HG02763 (cell line): ENCODE results near the gene MXD1.
A peak's percentile ranks its signal among the peaks of the same experiment; 100 is the strongest.
"Not testable (repeated sequence)": the region's sequence is repeated elsewhere in the genome, so short reads cannot be mapped to it uniquely, and the experiment has no call there.

Source experiments
- ATAC-seq: cut with Tn5 transposase; IDR thresholded peaks from one replicate; pipeline ENCODE4 v1.9.1; 2021; ENCODE audit warnings: mild to moderate bottlenecking, moderate library complexity; ENCODE audit not compliant: unreplicated experiment

MXD1 gene, protein sequence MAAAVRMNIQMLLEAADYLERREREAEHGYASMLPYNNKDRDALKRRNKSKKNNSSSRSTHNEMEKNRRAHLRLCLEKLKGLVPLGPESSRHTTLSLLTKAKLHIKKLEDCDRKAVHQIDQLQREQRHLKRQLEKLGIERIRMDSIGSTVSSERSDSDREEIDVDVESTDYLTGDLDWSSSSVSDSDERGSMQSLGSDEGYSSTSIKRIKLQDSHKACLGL

DNA sequence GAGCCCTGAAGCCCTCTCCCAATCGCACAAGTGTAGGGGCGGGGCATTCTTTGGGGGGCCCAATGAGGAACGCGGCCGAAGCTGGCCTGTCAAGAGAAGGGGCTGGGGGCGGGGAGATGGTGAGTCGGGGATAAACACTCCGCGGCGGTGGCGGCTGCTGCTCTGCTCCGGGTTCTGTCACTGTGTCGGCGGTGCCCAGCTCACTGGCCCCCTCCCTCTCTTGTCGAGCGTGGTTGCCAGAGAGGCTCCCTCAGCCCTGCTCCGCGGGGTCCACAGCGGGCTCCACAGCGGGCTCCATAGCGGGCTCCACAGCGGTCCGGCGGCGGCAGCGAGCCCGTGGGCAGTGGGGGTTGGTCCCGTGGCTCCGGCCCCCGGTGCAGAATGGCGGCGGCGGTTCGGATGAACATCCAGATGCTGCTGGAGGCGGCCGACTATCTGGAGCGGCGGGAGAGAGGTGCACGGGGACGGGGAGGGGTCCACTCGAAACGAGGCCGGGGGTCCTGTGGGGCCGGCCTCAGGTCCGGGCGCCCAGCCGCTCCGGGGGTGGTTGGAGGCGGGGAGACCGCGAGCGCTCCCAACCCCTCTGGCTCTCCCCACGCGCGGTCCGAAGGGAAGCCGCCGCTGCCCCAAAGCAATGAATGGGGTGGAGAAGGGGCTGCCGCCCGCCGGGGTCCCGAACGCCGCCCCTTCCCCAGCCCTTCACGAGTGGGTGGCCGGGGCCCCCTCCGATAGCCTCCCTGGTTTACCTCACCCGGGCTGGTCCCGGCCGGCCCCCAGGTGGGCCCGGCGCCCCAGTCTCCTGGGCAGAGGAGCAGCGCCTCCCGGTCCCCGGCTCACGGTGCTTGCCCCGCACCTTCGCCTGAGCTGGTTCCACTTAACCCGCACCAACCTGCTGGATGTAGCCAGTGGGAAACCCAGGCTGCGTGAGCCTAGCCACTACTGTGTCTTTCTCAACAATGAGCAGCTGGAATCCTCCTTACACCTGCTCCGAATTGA lies at the start of gene MXD1:
TSS of gene MXD1 (plus strand) at position 160 of the 996 bp plus-strand sequence. CDS start at position 382, 222 bp downstream.
- no peak for ATAC-seq

DNA sequence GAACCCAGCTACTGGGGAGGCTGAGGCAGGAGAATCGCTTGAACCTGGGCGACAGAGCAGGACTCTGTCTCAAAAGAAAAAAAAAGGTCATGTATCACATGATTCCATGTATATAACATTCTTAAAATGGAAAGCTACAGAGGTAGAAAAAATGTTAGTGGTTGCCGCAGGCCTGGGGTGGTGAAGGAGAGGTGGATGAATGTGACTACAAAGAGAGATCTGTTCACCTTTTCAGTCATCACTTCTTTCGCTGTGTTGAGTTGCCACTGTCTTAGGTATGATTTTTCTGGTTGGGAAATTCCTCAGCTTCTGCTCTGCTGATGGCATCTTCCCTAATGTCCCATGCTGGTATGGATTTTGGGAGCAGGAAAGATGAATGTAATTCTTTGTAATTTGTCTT lies 26.5 kb upstream of the MXD1 start:
- no peak for ATAC-seq

DNA sequence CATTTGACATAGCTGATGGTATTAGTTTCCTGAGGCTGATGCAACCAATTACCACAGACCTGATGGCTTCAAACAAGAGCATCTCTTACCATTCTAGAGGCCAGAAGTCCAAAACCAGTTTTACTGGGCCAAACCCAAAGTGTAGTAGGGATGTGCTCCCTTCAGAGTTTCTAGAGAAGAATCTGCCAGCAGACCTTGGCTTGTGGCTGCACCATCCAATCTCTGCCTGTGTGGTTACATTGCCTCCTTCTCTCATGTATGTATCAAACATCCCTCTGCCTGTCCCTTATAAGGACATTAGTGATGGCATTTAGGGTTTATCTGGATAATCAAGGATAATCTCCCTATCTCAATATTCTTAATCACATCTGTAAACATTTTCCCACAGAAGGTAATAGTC lies 25.6 kb upstream of the MXD1 start:
- ATAC-seq = no peak

- no peak for ATAC-seq
Measured at GRCh38 chr2:69890881-69891280, 24.0 kb upstream of the MXD1 start.

DNA sequence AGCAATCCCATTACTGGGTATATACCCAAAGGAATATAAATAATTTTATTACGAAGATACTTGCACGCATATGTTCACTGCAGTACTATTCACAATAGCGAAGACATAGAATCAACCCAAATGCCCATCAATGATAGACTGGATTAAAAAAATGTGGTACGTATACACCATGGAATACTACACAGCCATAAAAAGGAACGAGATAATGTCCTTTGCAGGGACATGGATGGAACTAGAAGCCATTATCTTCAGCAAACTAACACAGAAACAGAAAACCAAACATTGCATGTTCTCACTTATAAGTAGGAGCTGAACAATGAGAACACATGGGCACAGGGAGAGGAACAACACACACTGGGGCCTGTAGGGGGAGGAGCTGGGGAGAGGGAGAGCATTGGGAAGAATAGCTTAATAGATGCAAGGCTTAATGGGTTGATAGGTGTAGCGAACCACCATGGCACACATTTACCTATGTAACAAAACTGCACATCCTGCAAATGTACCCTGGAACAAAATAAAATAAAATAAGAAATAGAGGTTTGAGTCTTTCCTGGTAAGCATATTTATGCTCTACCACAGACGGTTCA lies 22.0 kb upstream of the MXD1 start:
- not testable (repeated sequence) for ATAC-seq

DNA sequence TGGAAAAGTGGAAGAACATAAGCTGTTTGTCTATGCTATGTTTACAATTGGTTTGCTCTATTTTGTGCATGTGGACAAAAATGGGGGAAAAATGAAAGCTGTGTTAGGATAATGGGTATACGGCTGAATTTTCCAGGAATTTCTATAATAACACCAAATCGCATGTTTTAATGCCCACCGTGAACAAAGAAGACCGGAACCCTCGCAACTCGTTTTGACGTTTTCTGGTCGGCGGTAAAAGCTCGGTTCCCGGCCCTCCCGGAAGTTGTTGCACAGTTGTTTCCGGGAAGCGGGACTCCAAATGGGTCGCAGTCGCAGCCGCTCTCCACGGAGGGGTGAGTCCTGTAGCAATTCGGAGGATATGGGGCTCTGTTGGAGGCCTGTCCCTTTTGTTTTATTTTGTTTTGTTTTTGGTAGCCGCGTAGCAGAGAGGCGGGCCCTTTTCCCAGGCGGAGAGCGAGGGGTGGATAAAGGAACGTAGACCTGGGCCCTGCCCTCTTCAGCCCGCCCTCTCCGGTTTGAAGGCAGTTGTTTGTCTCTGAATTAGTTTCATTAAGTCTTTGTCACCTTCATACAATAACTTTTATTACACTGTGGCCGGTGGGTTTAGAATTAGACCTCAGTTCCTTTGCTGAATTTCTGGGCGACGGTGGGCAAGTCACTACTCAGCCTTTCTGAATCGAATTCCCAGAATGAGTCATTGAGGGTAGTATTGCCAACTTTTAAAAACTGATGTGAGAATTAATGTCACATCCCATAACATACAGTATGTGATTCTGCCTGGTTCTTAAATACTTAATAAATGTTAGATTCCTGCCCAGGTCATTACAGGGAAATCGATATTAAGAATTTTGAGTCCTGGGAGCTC lies 21.0 kb upstream of the MXD1 start, which contains the start of gene SNRNP27:
TSS of gene SNRNP27 (plus strand) at position 273 of the 868 bp plus-strand sequence. CDS start at position 302, 29 bp downstream.
- ATAC-seq = peak; percentile 63

DNA sequence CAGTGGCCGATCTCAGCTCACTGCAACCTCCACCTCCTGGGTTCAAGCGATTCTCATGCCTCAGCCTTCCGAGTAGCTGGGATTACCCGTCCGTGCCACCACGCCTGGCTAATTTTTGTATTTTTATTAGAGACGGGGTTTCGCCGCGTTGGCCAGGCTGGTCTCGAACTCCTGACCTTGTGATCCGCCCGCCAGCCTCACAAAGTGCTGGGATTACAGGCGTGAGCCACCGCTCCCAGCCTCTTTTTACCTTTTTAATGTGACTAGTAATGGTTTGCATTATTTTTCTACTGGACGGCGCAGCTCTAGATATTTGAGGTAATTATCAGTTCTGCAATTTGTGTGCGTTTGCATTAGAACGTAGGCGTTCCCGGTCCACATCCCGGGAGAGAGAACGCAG lies 20.2 kb upstream of the MXD1 start:
- not testable (repeated sequence) for ATAC-seq

GRCh38 chr2:69902213-69902922 lies 12.5 kb upstream of the MXD1 start:
- no peak for ATAC-seq

DNA sequence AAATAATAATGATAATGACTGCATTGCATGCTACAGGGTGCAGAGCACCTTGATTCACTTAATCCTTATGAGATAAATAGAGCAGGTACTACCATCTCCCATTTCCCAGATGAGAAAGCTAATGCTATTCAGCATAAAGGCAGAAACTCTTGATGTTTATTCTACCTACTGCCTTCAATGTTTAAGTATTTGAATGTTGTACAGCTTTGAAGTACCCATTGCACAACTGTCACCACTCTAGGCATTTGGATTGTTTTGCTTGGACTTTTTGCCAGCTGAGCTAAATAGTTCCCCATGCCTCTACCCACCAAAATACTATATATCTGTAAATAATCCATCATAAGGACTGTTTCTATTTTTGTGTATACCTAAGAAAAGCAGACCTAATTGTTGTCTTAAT lies 7.7 kb upstream of the MXD1 start:
- no peak for ATAC-seq

DNA sequence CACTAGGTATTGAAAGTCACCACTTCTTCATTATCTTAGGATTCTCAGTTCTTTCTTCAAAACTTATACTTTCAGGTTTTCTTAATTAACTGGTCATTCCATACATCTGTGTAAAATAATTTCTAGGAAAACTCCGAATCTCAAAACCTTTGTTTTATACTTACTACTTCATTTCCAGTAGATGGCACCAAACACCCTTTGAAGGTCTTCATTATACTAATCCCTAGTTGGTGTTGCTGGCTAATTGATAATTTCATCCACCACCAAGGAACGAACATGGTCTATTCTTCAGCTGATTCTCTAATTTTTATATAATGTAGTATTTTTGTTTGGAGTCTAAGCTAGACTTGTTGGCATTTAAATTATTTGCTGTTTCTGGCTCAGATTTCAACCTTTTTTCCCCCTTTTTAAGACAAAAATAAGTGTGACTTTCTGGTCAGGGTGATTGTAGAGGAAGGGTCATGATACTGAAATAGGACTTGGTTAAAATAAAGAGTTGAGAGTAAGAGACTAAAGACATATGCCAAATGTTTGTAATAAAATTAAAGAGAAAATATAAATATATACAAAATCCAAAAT lies 2.8 kb upstream of the MXD1 start:
- no peak for ATAC-seq

- ATAC-seq = peak; percentile 85
Measured at GRCh38 chr2:69914164-69914949, 552 bp upstream of the MXD1 start.

DNA sequence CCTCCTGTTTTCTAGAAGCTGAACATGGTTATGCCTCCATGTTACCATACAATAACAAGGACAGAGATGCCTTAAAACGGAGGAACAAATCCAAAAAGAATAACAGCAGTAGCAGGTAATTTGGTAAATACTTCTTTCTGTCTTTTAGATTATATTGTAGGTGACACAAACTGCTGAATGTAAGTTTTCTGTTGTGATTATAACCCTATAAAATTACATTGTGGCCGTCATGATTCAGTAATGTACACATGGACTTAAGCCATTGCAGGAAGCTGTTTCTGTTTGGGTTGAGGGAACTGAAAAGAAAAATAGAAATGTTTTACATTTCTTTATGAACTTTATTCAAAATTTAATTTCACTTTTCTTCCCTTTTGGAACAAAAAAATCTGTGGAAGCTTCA lies 1.2 kb downstream of the MXD1 start:
- no peak for ATAC-seq

GRCh38 chr2:69917852-69918251 lies 2.9 kb downstream of the MXD1 start:
- no peak for ATAC-seq

DNA sequence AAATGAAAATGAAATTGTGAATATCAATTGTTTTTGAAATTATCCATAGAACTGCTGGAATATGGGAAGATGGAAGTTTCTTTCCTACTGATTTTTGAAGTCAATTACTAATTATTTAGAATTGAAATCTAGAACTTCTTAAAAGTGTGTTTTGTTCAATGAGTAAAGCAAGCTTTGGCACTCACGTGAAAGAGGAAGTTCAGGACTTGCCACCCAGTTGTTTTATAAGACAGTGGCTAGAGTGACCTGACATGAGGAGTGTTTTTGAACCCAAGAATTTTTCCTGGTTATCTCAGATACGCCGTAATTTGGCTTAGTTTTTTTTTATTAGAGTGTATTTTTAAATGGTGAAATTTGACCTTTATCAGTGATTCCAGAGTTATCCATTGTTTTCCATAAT lies 3.5 kb downstream of the MXD1 start:
- no peak for ATAC-seq

GRCh38 chr2:69923116-69923515 lies 8.2 kb downstream of the MXD1 start:
- no peak for ATAC-seq

DNA sequence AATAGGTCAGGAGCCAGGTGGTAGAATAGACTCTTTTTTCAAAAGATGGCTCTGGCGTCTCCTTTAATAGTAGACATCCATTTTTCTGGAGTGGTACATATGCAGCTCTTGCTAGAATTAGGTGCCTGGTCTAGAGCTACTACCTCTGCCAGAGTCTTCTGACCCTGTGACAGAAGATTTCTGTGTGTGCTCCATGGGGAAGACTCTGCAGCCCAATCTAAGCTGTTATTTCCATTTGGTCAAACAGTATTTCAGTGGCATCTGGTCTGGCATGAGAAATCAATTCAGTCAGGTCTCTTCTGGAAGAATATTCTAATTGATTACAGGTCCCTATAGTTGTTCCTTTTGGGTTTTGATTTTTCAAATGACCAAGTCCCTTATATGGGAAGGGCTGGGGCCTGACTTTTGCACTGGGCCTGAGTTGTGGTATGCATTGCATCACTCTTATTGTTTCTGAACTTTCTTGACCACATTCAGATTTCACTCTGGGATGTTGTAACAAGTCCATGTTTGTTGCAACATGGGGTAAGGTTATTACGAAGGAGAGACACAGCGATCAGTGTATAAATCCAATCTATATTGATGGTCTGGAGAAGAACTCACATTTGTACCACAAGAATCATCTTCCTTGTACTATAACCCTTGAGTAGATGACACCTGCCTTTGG lies 12.1 kb downstream of the MXD1 start:
- ATAC-seq = no peak

DNA sequence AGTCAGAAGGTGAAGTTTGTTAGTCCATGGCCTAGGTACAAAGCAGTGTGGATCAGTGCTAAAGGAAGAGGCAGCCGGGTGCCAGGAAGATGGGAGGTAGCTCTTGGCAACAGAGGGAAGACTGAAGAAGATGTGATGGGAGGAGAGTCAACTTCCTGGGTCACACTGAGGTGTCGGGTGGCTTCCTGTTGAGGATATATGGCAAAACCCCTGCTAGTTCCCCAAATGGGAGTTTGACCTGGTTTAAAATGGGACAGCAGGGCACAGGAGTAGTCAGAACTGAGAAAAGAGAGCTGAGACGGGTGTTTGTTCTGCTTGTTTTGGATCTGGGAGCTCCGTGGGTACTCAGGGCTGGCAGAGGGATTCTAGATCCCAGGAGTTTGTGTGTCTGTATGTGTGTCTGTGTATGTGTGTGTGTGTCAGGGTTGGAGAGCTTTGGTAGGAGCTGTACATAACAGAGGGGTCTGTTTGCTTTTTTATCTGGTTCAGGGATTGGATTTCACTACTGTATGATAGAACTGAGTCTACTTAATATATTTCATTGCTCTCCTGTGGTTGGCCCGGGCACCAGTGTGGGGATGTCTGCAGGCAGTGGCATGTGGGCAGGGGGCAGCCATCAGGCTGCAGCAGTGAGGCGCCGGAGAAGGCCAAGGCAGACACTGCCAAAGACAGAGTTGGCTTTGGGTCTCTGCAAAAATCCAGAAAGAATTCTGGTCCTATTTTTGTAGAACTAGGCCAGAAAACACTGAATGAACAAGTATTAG lies 17.1 kb downstream of the MXD1 start:
- no peak for ATAC-seq

GRCh38 chr2:69932596-69932922 lies 17.6 kb downstream of the MXD1 start:
- no peak for ATAC-seq
